HG02885 (cell line): Measurements from ENCODE around the gene NUDT16L1.

Experiments
- ATAC-seq: cut with Tn5 transposase; IDR thresholded peaks from one replicate; pipeline ENCODE4 v1.9.1; 2021; ENCODE audit warnings: mild to moderate bottlenecking; ENCODE audit not compliant: unreplicated experiment, poor library complexity

The NUDT16L1 gene

GRCh38 chr16:4663777-4664465 is 29.4 kb upstream of the NUDT16L1 start:
- ATAC-seq, result no peak

DNA sequence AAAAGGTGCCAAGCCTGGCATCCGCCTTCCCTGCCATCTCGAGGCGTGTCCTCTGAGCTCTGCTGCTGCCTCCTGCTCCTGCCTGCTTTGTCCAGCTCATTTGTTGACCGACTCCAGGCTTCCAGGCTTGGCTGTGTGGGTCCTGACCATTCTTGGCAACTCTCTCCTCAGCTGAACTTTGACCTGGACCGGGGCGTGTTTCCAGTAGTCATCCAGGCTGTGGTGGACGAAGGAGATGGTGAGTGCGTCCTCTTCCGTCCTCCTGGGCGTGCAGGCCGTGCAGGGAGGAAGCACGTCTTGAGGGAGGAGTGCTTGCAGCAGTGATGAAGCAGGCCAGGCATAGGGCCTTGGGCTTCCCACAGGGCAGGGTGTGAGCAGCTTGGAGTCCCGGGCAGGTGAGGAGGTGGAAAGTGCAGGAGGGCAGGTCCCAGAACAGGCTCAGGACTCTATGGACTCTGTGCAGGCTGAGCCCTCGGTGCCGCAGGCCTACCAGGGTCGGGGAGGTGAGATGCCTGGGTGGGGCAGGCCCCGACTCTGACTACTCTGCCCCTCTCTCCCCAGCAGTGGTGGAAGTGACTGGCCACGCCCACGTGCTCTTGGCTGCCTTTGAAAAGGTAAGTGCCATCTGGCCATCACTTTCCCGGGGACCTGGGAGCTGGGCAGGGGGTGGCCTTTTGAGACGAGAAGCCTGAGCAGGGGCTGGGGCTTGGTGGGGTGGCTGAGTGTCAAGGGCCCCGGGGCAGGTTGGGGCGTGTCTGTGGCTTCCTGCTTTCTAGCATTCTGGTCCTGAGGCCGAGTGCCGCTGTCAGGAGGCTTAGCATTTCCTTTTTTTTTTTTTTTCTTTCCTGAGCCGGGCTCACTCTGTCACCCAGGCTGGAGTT is 28.6 kb upstream of the NUDT16L1 start:
- ATAC-seq, result no peak

DNA sequence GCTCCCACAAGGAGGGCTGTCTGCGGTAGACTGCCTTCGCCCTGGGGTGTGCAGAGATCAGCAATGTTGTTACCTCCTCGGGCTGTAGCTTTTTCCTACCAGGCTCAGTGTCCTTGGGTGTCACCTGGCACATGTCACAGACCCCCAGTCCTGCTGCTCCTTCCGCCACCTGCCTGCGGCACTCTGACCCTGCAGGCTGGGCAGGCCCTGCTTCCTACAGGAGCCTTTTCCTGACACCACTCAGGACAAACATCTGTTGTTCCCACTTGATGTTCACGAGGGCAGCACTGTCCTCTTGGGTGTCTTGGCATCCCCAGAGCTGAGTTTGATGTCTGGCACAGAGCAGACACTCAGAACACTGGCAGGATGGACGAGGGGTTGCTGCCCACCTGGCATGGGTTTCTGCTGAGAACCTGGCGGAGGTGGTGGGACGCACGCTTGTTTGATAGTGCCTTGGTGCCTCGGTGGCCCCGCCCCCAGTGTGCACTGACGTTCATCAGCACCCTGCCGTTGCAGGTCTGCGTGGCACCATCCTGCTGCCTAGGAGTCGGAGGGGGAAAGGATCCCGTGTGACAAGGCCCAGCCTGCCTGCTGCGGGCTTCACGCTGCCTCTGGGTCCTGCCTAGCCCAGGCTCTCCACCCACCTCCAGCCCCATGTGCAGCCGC is 26.7 kb upstream of the NUDT16L1 start:
- no peak for ATAC-seq

DNA sequence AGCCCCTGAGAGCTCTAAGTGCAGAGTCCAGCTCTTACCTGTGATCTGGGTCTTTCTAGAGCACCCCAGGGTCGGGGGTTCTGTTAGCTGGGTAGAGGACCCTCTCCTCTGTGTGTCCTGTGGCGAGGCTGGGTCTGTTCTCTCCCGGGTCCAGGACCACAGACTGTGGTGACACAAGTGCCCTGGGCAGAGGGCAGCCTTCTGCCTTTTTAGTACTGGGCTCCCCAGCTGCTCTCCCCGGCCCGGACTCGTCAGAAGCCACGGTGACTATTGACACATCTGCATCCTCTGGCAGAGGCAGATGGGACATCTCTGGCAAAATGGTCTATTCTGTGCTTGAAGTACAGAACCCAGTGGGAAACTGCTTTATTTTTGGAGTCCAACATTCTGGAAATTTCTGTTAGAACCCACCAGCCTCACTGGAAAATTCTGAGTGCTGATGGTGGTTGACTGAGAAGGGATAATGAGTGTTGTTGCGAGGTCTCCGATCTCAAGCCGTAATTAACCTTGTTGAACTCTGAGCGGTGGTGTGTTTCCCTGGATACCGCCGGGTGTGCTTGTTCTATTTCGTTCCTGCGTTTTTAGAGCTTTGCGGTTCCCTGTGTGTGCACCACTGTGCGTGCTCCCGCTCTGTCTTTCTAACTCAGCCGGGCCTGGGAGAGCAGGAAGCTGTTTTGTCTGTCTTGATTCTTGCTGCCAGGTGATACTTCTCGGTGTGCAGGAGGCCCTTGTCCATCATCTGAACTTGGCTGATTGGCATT is 26.0 kb upstream of the NUDT16L1 start:
- ATAC-seq, result no peak

DNA sequence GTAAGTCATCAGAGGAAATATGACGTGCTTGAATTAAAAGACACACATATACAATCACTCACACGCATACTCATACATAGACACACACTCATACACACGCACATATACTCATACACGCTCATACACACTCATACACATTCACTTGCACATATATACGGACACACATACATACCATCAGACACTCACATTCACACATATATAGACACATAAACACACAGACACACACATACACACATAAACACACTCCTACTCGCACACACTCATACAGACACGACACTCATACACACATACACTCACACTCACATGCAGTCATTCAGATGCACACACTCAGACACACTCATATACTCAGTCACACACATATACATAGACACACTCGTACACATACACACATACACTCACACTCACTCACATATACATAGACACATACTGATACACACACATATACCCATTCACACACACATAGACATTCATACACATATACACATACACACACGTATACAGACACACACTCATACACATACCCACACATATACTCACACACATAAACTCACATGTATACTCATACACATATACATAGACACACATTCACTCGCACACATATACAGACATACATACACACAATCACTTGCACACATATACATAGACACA is 24.9 kb upstream of the NUDT16L1 start:
- no peak for ATAC-seq

DNA sequence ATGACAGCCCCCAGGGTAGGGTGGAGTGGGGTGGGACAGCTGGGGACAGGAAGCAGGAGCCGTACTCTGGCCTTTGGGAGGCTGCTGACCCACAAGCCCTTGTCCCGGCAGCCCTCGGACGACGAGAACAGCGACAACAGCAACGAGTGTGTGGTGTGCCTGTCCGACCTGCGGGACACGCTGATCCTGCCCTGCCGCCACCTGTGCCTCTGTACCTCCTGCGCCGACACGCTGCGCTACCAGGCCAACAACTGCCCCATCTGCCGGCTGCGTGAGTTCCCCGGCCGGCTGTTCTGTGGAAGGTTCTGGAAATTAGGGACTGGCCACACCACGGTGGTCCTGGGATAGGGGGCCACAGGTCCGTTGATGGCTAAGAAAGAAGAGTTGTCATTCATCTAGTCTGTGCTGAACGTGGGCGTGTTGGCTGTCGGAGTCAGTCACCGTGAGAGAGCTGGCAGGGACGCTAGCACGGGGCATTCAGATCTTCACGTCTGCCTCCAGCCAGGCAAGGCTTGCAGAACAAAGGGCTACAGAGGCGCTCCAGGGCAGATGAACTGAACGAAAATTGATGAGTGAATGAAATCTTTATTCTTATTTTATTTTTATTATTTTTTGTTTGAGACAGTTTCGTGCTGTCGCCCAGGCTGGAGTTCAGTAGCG is 19.8 kb upstream of the NUDT16L1 start:
- ATAC-seq, result no peak

DNA sequence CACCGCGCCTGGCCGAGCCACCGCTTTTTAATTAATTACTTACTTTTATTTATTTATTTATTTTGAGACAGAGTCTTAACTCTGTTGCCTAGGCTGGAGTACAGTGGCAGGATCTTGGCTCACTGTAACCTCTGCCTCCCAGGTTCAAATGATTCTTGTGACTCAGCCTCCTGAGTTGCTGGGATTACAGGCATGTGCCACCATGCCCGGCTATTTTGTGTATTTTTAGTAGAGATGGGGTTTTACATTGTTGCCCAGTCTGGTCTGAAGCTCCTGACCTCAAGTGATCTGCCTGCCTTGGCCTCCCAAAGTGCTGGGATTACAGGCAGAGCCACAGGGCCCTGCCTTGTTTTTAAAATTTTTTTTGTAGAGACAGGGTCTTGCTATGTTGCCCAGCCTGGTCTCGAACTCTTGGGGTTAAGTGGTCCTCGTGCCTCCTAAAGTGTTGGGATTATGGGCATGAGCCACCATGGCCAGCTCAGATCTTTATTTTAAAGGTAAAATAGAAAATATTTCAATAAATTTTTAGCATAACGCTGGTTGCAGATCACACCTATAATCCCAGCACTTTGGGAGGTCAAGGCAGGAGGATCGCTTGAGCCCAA is 18.3 kb upstream of the NUDT16L1 start:
- ATAC-seq, result no peak

GRCh38 chr16:4675864-4676786 is 17.2 kb upstream of the NUDT16L1 start:
- no peak for ATAC-seq

DNA sequence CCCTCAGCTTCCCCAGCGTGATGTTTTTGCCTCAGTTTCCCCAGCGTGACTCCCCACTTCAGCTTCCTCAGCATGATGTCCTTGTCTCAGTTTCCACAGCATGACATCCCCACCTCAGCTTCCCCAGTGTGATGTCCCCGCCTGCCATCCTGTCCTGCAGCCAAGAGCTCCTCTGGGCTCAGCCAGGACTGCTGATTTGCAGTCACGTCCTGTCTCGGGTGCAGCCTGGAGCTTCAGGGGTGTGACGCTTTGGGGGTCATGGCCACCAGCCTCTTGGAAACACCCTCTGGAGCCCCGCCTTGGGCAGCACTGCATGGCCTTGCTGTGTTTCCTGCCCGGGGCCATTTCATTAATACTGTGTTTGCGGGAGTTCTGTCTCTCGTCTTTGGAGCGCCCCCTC is 16.5 kb upstream of the NUDT16L1 start:
- ATAC-seq, result no peak

GRCh38 chr16:4677390-4677789 is 16.0 kb upstream of the NUDT16L1 start:
- no peak for ATAC-seq

DNA sequence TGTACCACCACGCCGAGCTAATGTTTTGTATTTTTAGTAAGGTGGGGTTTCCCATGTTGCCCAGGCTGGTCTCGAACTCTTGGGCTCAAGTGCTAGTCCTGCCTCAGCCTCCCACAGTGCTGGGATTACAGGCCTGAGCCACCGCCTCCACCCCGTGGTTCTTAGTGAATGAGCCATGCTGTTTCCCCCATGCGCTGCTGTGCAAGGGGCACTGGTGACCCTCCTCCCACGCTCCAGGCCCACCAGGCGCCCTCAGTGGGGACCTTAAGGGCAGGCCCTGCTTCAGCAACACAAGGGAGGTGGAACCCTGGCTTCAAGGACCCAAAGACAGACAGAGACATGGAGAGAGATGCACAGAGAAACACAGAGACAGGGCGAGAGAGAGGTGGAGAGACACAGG is 15.4 kb upstream of the NUDT16L1 start:
- no peak for ATAC-seq

- no peak for ATAC-seq
Observed at GRCh38 chr16:4678596-4678995, 14.8 kb upstream of the NUDT16L1 start.

- no peak for ATAC-seq
Observed at GRCh38 chr16:4679156-4679849, 14.1 kb upstream of the NUDT16L1 start.

- ATAC-seq, result no peak
Observed at GRCh38 chr16:4679850-4680636, 13.3 kb upstream of the NUDT16L1 start.

DNA sequence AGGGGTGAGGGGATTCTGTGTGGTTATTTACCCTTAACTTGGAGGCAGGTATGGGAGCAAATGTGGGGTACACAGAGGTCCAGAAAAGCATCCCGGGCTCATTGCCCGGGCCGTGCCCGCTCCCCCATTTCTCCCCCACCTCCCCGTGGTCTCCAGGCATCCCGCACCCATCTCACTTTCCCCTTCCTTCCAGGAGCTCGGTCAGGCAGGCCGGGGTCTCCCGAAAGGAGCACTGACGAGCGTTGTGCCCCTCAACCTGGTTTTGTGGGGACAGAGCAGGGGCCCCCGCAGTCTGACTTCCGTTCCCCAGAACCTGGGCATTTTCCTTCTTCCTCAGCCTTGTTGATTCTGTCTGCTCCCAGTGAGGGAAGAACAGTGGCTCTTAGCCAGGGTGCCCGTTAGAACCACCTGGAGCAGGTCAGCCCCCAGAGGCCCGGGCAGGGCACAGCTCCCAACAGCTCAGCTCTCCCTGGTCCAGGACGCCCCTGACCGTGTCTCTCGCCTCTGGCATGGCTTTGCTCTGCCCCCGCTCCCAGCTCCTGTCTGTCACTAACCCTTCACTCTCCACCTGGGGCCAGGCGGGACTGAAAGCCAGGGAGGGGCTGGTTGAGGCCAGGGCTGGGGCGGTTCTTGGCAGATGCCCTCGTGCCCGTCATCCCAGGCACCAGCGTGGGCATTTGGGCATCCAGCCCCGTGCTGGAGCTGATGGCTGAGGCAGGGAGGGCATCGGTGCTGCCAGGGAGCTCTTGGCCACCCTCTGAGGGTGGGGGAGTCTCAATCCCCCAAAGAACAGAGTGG is 12.5 kb upstream of the NUDT16L1 start:
- no peak for ATAC-seq
